ENCODE measurements around the gene RAI1. TPM values are rescaled to one million over a fixed set of nuclear protein-coding genes. Genes with fewer than 3 reads are reported as not detected.
"Not testable (repeated sequence)": the region's sequence is repeated elsewhere in the genome, so short reads cannot be mapped to it uniquely, and the experiment has no call there.

Gene RAI1
- 5.7 TPM for polyA plus RNA-seq (2012; ENCODE audit: missing spikeins)

DNA sequence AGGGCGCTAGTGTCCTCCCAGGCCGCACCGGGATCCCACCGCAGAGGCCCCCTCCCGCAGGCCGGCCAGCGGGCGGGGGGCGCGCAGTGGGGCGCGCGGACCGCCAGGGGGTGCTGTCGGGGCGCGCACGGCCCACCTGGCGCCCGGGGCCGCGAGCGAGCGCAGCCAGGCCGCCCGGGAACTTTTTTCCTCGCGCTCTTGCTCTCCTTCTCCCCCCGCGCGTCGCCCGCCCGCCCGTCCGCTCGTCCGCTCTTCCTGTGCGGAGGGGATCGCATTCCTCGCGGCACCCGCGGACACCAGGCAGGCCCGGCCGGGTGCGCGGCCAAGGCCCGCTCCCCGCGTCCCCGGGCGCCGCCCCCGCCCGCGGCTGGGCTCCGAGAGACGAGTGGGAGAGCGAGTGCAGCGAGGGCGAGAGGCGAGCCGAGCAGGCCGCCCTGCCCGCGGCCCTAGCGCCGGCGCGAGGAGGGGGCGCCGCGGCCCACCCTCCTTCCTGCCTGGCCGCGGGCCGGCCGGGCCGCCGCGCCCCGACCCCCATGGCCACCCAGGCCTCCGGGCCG, at the start of gene RAI1:
Gene RAI1, plus strand, starts transcription at position 272 of the 557 bp plus-strand sequence. CDS start 111,491 bp downstream, outside the sequence.
- FAIRE-seq: peak; percentile 40
- DNase-seq (ENCODE audit: insufficient read length): peak; percentile 74
- TF ChIP-seq POLR2AphosphoS5 (IDR thresholded peaks at IDR 0.05; ENCODE audit: low read depth, low read length) (no peak), POLR2A (IDR thresholded peaks at IDR 0.05; ENCODE audit: low read depth, low read length) (peak; percentile 31; the same call in 1 of the 2 replicates), TAF1 (IDR thresholded peaks at IDR 0.05; ENCODE audit: borderline replicate concordance, low read depth, low read length) (no peak)

GRCh38 chr17:17632690-17633089, 48.6 kb upstream of the RAI1 start:
- not testable (repeated sequence) for FAIRE-seq; DNase-seq (ENCODE audit: insufficient read length)

DNA sequence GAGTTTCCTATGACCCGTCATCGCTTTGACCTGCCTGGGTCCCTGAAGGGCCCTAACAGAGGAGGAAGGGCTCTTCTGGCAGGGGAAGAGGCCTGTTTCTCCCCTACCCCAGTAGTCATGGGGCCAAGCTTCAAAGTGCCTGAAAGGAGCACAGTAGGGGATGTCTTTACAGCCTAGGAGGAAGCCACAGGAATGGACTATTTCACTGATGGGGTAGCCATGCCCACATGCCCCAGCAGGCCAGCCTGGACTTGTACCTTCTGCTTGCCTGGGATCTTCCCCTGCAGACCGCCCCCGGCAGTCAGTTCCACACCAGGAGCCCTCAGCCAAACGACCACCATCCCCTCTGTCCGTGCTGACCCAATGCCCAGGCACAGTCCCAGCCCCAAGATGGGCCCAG, 47.9 kb upstream of the RAI1 start:
- FAIRE-seq: no peak
- TF ChIP-seq POLR2AphosphoS5 (IDR thresholded peaks at IDR 0.05; ENCODE audit: low read depth, low read length): no peak
- TF ChIP-seq POLR2A (IDR thresholded peaks at IDR 0.05; ENCODE audit: low read depth, low read length): no peak
- TF ChIP-seq TAF1 (IDR thresholded peaks at IDR 0.05; ENCODE audit: borderline replicate concordance, low read depth, low read length): no peak

GRCh38 chr17:17635126-17635525, 46.1 kb upstream of the RAI1 start:
- TF ChIP-seq POLR2A (IDR thresholded peaks at IDR 0.05; ENCODE audit: low read depth, low read length): no peak
- TF ChIP-seq POLR2AphosphoS5 (IDR thresholded peaks at IDR 0.05; ENCODE audit: low read depth, low read length): no peak
- no peak for TF ChIP-seq TAF1 (IDR thresholded peaks at IDR 0.05; ENCODE audit: borderline replicate concordance, low read depth, low read length)
- DNase-seq (ENCODE audit: insufficient read length) (no peak), FAIRE-seq (no peak)

More for the DNA sequence above, 47.9 kb upstream of the RAI1 start:
- DNase-seq (ENCODE audit: insufficient read length): no peak

DNA sequence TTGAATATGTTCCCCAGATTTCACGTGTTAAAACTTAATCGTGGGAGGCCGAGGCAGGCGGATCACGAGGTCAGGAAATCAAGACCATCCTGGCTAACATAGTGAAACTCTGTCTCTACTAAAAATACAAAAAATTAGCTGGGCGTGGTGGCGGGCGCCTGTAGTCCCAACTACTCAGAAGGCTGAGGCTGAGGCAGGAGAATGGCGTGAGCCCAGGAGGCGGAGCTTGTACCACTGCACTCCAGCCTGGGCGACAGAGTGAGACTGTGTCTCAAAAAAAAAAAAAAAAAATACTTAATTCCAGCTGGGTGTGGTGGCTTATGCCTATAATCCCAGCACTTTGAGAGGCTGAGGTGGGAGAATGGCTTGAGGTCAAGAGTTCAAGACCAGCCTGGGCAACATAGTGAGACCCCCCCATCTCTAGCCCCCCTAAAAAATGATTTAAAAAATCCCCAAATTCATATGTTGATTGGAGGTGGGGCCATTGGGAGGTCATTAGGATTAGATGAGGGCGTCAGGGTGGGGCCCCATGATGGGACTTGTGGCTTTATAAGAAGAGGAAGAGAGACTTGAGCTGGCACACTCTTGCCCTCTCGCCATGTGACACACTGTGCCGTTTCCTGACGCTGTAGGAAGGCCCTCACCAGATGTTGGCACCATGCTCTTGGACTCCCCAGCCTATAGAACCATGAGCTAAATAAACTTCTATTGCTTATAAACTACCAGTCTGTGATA, 45.6 kb upstream of the RAI1 start:
- FAIRE-seq; DNase-seq (ENCODE audit: insufficient read length): not testable (repeated sequence)

DNA sequence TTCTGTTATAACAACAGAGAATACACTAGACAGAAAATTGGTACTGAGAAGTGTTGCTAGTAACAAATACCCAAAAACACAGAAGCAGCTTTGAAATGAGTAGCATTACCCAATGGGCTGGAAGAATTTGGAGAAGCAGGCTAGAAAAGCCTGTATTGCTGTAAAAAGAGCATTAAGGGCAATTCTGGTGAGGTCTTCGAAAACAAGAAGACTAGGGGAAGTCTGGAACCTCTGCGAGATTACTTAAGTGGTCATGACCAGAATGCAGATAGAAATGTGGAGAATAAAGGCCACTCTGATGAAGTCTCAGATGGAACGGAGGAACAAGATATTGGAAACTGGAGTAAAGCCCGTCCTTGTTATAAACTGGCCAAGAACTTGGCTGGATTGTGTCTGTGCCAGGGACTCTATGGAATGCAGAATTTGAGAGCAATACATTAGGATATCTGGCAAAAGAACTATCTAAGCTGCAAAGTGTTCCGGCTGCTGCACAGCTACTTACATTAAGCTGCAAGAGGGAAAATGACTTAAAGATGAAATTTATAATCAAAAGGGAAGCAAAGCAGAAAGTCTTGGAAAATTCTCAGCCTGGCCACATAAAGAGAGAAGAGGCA, 44.9 kb upstream of the RAI1 start:
- DNase-seq (ENCODE audit: insufficient read length): no peak
- TF ChIP-seq POLR2AphosphoS5 (IDR thresholded peaks at IDR 0.05; ENCODE audit: low read depth, low read length) (no peak), POLR2A (IDR thresholded peaks at IDR 0.05; ENCODE audit: low read depth, low read length) (no peak), TAF1 (IDR thresholded peaks at IDR 0.05; ENCODE audit: borderline replicate concordance, low read depth, low read length) (no peak)
- FAIRE-seq: no peak

GRCh38 chr17:17638467-17638866, 42.8 kb upstream of the RAI1 start:
- FAIRE-seq: no peak
- no peak for DNase-seq (ENCODE audit: insufficient read length)
- TF ChIP-seq POLR2A (IDR thresholded peaks at IDR 0.05; ENCODE audit: low read depth, low read length) (no peak), POLR2AphosphoS5 (IDR thresholded peaks at IDR 0.05; ENCODE audit: low read depth, low read length) (no peak)

- DNase-seq (ENCODE audit: insufficient read length); FAIRE-seq: not testable (repeated sequence)
These were observed 41.5 kb upstream of the RAI1 start for GRCh38 chr17:17639661-17640270.

DNA sequence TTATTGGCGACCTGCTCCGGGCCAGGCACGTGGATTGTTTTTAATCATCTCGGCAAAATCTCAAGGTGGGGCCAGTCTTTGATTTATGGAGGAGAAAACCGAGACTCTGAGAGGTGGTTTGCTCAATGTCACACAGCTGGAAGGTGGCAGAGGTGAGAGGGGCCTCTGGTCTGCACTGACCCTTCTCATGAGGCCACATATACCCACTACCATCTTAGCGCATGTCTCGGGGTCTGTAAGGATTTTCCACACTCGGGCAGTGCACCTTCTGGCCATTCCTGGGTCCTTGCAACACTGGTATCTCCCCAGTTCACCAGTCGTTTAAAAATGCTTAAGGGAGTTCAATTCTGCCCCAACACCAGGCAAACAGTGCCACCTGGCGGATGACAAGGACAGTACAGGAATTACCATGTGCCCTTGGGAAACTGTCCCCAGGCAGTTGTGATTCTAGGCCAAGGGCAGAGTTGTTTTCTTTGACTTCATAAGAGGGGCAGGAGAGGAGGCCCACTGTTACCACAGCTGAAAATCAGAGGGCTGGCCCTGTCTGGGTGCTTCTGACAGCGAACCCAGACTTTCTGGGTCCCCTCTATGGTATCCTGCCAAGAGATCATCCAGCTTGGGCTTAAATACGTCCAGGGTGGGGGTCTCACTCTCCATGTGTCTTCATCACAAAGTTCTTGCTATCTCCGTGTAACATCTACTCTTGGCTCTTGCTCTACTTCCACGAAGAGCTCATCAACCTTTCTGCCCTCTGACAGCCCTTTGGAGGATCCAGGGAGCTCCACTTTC, 39.4 kb upstream of the RAI1 start:
- DNase-seq (ENCODE audit: insufficient read length) (peak; percentile 49), FAIRE-seq (peak; percentile 96)
- no peak for TF ChIP-seq POLR2AphosphoS5 (IDR thresholded peaks at IDR 0.05; ENCODE audit: low read depth, low read length)
- TF ChIP-seq POLR2A (IDR thresholded peaks at IDR 0.05; ENCODE audit: low read depth, low read length): no peak
- no peak for TF ChIP-seq TAF1 (IDR thresholded peaks at IDR 0.05; ENCODE audit: borderline replicate concordance, low read depth, low read length)

DNA sequence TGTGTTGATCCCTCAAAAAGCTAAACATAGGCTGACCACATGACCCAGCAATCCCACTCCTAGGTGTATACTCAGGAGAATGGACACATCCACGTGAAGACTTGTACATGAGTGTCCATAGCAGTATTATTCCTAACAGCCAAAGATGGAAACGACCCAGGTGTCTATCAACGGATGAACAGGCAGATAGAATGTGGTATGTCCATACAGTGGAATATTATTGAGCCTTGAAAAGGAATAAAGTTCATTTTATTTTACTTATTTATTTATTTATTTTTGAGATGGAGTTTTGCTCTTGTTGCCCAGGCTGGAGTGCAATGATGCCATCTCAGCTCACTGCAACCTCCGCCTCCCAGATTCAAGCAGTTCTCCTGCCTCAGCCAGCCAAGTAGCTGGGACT, 36.1 kb upstream of the RAI1 start:
- FAIRE-seq; DNase-seq (ENCODE audit: insufficient read length): not testable (repeated sequence)

- no peak for FAIRE-seq
- DNase-seq (ENCODE audit: insufficient read length): no peak
These were observed 35.3 kb upstream of the RAI1 start for GRCh38 chr17:17645961-17646360.

More at GRCh38 chr17:17645961-17646360, 35.3 kb upstream of the RAI1 start:
- no peak for TF ChIP-seq TAF1 (IDR thresholded peaks at IDR 0.05; ENCODE audit: borderline replicate concordance, low read depth, low read length)
- no peak for TF ChIP-seq POLR2A (IDR thresholded peaks at IDR 0.05; ENCODE audit: low read depth, low read length)
- TF ChIP-seq POLR2AphosphoS5 (IDR thresholded peaks at IDR 0.05; ENCODE audit: low read depth, low read length): no peak
